Astrocyte of the spinal cord (primary cell): Measurements from ENCODE around the gene TMEM132D.
A peak's percentile ranks its signal among the peaks of the same experiment; 100 is the strongest.

Source experiments
- DNase-seq: peaks from one replicate; pipeline ENCODE4 v3.0.0; 2011; ENCODE audit warnings: low read depth, low spot score
- H3K4me3 ChIP-seq: 2 replicates; pipeline ENCODE4 v1.5.1; 2011; ENCODE audit warnings: low read depth, mild to moderate bottlenecking, low read length, moderate library complexity
- in situ Hi-C: cut with HindIII; loops from 2 replicates; pipeline ENCODE4 v1.10.0; 2017; ENCODE audit warnings: low sequenced_read_pairs
- TF ChIP-seq, protein P1 (sequence below): IDR thresholded peaks from 2 replicates; pipeline ENCODE4 v1.5.1; 2012; ENCODE audit warnings: low read depth, mild to moderate bottlenecking, low read length, inconsistent platforms

The TMEM132D gene

DNA sequence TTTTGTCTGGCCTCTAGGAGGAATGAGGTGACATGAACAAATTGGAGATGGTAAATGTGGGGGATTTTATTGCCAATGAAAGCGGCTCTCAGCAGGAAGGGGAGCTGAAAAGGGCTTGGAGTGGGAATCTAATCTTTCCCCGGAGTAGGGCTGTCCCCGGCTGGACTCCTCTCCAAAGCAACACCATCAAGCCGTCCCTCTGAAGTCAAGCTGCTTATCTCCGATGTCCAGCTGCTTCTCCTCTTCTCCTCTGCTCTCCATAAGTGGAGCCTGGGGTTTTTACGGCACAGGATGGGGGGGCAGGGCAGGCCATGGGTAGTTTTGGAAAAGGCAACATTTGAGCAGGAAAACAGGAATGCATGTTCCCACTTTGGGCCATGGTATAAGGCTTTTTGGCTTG, 113.5 kb downstream of the TMEM132D start:
- TF ChIP-seq, protein P1, sequence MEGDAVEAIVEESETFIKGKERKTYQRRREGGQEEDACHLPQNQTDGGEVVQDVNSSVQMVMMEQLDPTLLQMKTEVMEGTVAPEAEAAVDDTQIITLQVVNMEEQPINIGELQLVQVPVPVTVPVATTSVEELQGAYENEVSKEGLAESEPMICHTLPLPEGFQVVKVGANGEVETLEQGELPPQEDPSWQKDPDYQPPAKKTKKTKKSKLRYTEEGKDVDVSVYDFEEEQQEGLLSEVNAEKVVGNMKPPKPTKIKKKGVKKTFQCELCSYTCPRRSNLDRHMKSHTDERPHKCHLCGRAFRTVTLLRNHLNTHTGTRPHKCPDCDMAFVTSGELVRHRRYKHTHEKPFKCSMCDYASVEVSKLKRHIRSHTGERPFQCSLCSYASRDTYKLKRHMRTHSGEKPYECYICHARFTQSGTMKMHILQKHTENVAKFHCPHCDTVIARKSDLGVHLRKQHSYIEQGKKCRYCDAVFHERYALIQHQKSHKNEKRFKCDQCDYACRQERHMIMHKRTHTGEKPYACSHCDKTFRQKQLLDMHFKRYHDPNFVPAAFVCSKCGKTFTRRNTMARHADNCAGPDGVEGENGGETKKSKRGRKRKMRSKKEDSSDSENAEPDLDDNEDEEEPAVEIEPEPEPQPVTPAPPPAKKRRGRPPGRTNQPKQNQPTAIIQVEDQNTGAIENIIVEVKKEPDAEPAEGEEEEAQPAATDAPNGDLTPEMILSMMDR = no peak
- H3K4me3 ChIP-seq = no peak overlapping the region
- in situ Hi-C loops = no loop called here
- no peak for DNase-seq

DNA sequence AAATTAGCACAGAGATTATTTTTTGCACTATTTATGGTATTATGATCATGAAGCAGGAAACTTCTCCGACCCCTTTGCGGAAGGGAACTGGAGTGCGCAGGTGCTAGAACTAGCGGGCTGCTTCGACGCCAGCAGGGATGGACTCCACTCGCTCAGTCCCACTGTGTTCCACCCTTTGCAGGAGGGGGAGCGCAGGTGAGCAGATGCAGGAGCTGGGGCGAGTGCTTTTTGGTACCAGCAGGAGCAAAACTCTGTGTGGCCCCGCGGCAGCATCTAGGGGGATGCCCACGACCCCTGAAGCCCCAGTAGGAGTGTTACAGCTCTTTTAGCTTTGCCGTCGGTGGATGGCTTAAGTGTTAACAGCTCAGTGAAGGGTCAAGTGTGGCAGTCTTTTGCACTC, 113.9 kb downstream of the TMEM132D start:
- DNase-seq = no peak
- H3K4me3 ChIP-seq = no peak overlapping the region
- TF ChIP-seq, protein P1 = no peak
- in situ Hi-C loops = no loop called here

DNA sequence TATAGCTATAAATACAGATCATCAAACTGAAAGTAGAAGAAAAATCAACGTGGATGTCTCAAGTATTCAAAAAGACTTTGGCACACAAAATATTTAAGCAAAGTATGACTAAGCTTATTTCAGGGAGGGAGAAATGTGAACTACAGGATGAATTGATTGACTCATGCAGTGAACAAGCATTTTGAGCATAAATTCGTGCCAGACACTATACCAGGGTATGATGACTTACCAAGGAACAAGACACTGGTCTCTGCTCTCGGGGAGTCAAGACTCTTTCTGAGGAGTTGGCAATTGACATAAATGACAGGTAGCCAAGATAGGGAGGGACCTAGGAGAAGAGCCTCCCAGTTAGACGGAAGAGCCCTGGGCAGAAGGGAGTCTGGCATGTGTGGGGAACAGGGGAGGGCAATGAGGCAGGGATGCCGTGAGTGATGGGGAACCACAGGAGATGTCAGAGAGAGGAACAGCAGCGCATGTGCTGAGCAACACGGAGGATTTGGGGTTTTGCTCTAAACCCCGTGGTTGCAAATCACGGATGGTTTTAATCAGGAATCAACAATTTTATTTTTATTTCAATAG, 115.2 kb downstream of the TMEM132D start:
- in situ Hi-C loops = no loop called here
- H3K4me3 ChIP-seq = no peak overlapping the region
- TF ChIP-seq, protein P1 = no peak
- DNase-seq = peak; percentile 65

DNA sequence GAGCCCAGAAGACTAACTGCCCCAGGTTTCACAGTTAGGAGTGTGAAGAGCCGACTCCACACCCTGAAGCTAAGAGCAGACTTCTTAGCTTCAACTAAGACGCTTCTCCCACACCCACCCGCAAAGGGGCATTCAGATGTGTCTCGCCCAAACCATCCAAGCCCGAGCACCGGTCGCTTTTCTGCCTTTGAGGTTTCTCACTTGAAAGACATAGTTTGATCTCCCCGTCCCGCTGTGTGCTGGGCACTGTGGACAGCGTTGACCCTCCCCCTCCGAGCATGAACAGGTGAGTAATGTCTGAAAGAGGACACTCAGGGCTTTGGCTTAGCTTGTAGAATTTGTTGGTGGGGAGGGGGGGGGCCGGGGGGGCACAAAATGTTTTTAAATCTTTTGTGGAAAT, 123.8 kb downstream of the TMEM132D start:
- TF ChIP-seq, protein P1 = no peak
- in situ Hi-C loops = no loop called here
- no peak for DNase-seq
- no peak overlapping the region for H3K4me3 ChIP-seq

DNA sequence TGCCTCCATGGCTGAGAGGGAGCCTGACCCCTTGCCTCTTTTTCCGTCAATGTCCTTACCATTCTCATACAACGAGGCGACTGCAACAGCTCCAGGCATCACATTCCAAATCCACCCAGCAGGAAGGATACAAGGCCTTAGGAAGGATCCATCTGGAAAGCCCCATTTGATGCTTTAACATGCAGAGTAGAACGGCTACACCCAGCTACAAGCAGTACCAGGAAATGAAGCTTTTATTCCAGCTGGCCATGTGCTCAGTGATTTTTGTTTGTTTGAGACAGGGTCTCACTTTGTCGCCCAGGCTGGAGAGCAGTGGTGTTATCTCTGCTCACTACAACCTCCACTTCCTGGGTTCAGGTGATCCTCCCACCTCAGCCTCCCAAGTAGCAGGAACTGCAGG, 124.8 kb downstream of the TMEM132D start:
- TF ChIP-seq, protein P1 = no peak
- H3K4me3 ChIP-seq = no peak overlapping the region
- no peak for DNase-seq
- in situ Hi-C loops = no loop called here

DNA sequence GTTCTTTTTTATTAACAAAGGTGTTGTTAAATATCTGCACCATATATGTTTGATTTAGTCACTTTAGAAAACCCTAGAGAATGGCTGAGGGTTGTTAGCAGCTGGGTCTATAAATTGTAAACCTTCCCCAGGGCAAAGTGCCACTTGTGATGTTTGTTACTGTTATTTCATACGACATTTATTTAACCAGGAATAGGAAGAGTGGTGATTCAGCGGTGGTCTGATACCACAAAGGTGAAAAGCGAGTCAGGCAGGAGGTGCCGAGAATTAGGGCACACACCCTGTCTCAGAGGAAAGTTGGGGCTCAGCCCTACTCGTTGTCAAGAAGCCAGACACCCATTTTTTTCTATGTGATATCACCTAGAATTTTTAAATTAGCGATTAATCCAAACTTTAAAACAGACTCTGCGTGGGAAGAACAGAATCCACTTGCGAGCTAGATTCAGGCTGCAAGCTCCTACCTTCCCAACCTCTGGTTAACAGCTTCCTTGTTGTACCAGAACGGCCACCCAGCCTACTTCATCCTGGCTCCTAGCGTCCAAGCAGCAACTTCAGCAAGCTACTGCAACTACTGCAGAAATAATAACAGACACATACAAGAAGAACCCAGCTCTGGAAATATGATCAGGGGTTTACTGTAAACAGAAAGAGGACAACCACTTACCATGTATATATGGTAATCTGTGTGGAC, 126.7 kb downstream of the TMEM132D start:
- peak; percentile 13 for DNase-seq
- in situ Hi-C loops = no loop called here
- H3K4me3 ChIP-seq = no peak overlapping the region
- TF ChIP-seq, protein P1 = no peak
